Subcutaneous adipose tissue (tissue), 4 donors: ENCODE measurements around the gene RBMS1. TPM values are rescaled to one million over a fixed set of nuclear protein-coding genes. Genes with fewer than 3 reads are reported as not detected.

Source experiments
- CTCF ChIP-seq: fragments of 450-650 bp; IDR thresholded peaks from one replicate; pipeline ENCODE4 v1.5.1; 2016; ENCODE audit warnings: low read depth, mild to moderate bottlenecking, control low read depth, antibody characterized with exemption, moderate library complexity
- total RNA-seq, 4 donors: library from RNA; depleted of rRNA; stranded (reverse); fragments of >200 nt; gene quantifications; one replicate each; pipeline ENCODE4 v1.1.0, GENCODE V29; 2016

Gene RBMS1
- total RNA-seq, 4 donors from 2014 or later, result 80.1 to 164 (median 95.7) TPM

- no peak for TF ChIP-seq CTCF
Observed at GRCh38 chr2:160324161-160324800, 169.3 kb downstream of the RBMS1 start.

- TF ChIP-seq CTCF, result no peak
Observed at GRCh38 chr2:160322320-160322719, 171.3 kb downstream of the RBMS1 start.

GRCh38 chr2:160321006-160321405 is 172.6 kb downstream of the RBMS1 start:
- TF ChIP-seq CTCF, result no peak

GRCh38 chr2:160319700-160320099 is 173.9 kb downstream of the RBMS1 start:
- no peak for TF ChIP-seq CTCF

GRCh38 chr2:160318218-160318617 is 175.4 kb downstream of the RBMS1 start:
- no peak for TF ChIP-seq CTCF

GRCh38 chr2:160317181-160318099 is 176.2 kb downstream of the RBMS1 start:
- TF ChIP-seq CTCF, result no peak

- TF ChIP-seq CTCF, result no peak
Observed at GRCh38 chr2:160315337-160315736, 178.3 kb downstream of the RBMS1 start.
